Islet of Langerhans (tissue), 1 donor: ENCODE measurements around the gene TOMT.

ENCODE experiments used
- FAIRE-seq: peaks from one replicate; lab custom pipeline; 2011; peaks lifted over from hg19 to GRCh38; lab: Jason Lieb, UNC

The TOMT gene

GRCh38 chr11:72088076-72088808 lies 17.5 kb upstream of the TOMT start:
- FAIRE-seq = no peak

DNA sequence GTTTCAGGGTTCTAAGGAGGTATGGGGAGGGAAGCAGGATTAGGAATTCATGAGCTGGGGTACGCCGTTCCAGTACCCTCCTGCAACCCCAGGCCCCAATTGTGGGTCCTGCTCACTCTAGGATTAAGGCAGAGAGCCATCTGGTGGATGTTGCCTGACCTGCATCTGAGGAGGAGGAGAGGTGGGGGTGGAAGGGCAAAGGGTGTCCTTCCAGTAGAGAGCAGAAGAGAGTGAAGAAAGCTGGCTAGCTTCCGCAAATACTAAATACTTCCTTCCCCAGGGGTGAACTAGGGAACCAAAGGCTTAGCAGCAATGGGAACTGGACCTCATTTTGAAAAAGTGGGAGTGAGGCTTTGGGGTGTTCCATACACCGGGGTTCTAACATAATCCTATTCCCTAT lies 14.4 kb upstream of the TOMT start:
- FAIRE-seq = no peak

GRCh38 chr11:72098741-72099140 lies 7.0 kb upstream of the TOMT start:
- FAIRE-seq = no peak

DNA sequence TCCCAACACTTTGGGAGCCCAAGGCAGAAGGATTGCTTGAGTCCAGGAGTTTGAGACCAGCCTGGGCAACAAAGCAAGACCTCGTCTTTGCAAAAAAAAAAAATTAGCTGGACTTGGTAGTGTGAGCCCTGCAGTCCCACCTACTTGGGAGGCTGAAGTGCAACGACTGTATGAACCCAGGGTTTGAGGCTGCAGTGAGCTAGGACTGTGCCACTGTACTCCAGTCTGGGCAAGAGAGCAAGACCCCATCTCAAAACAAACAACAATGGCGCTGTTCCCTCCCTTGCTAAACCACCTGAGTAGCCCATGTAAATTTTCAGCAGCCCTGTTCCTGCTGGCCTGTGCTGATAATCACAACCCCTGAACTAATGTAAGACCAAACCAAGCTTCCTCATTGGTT lies 5.7 kb upstream of the TOMT start:
- no peak for FAIRE-seq

DNA sequence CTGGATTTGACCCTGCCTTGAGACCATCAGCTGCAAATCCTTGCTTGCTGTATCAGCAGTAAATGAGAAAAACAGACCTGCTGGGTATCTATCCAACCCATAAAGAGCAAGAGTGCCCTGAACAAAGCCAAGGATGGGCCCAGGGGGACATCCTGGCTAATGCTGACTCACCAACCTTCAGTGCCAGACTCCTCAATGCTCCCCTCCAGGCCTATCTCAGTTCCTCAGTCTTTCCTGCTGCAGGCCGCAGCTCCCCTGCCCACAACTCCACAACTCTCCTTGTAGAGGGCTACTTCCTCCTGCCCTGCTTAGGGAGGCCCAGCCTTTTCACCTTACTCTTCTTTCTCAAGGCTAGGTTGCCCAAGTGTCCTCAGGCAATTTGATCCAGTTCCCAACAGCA lies 5.3 kb upstream of the TOMT start:
- FAIRE-seq = no peak

- FAIRE-seq = no peak
Observed at GRCh38 chr11:72102162-72102561, 3.6 kb upstream of the TOMT start.

DNA sequence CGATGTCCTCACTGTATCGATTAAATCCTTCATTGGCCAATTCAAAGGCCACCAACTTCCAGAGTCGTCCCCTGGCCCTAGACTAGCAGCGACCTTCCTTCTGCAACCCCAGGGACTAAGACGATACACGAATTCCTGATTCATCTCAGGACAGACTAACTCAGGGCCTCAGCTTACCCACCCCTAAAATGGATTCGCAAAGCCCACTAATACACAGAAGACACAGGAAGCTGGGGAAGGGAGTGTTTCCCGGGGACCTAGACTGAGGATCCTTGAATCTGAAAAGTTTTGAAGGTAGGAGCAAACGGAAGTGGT lies 3.1 kb upstream of the TOMT start:
- no peak for FAIRE-seq

GRCh38 chr11:72102946-72103753 lies 2.6 kb upstream of the TOMT start, which contains the start of gene LAMTOR1:
TSS of gene LAMTOR1 (minus strand) at chr11:72103297. CDS start at chr11:72103224, 73 bp downstream.
- peak; percentile 9 for FAIRE-seq

DNA sequence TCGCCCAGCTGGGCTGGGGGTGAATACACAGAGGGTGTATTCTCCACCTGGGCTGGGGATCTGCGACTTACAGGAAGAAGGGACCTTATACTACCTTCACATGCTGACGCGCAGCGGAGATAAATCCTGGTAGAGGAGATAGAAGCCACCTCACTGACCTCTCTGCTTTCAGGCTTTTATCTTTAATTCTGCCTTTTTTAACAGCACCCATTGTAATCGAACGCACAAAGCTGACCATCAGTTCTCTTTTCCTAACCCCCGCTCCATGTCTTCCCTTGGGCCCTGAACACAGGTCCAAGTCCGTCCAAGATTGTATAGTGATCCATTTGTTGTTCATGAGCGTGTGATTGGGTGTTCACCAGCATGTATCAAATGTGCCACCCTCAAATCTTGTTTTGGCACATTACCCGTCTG lies 2.0 kb upstream of the TOMT start:
- FAIRE-seq = no peak

GRCh38 chr11:72111300-72112142 lies 5.8 kb downstream of the TOMT start:
- no peak for FAIRE-seq

- peak; percentile 94 for FAIRE-seq
Observed at GRCh38 chr11:72112143-72112977, 6.6 kb downstream of the TOMT start, which contains the start of gene ANAPC15. TSS of gene ANAPC15 (minus strand) at chr11:72112695. CDS start at chr11:72111276, 1,419 bp downstream.

DNA sequence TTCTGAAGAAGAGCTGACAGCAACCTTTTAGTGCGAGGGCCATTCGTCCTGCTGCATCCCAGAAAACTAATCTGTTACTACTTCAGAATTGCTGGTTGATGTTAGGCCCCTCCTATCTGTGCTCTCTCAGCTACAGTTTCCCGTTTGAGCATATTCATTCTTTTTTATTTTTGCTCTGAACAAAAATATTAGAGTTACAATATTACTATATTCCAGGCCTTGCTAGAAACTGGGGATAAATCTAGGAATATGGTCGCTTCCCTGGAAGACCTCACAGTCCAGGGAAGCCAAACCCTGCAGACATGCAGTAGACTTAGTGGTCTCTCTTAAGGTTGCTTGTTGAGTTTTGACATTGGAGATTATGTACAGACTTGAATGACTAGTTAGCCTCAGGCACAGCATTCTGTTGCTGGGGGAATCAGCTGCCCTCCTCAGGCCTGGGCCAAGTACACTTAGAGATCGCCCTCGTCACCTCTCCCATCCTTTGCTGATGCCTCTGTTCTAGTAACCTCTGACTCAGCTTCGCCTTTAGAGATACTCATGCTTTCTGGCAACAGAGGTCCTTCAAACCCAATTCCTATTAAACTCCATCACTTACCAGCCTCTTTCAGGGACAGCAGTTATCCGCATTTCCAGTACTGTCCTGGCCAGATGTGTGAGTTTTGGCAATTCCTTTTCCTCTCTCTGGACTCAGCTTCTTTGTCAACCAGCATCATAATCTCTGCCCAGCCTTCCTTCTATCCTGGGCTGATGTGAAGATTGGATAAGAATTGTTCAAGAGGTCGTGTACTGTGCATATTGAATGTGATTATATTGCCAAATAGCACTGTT lies 7.5 kb downstream of the TOMT start:
- FAIRE-seq = peak; percentile 21

GRCh38 chr11:72114570-72114969 lies 8.8 kb downstream of the TOMT start:
- no peak for FAIRE-seq

GRCh38 chr11:72116019-72116755 lies 10.5 kb downstream of the TOMT start:
- FAIRE-seq = no peak

GRCh38 chr11:72119198-72119597 lies 13.5 kb downstream of the TOMT start:
- FAIRE-seq = no peak

DNA sequence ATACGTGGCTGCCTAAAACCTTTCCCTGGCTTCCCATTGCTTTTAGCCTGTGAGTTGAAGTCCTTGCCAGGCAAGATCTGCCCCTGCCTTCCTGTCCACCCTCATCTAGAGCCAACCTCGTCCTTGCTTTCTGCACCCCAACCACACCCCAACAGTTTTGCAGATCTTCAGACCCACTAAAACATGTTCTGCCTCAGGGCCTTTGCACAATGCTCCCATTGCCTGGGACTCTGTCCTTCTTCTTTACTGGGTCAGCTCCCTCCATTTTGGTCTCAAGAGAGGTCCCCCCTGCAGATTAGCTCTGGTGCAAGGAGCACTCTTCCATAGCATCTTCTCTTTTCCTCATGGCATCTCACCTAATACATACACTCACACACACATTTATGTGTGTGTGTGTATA lies 15.2 kb downstream of the TOMT start:
- no peak for FAIRE-seq

- no peak for FAIRE-seq
Observed at GRCh38 chr11:72122607-72123006, 16.9 kb downstream of the TOMT start.

DNA sequence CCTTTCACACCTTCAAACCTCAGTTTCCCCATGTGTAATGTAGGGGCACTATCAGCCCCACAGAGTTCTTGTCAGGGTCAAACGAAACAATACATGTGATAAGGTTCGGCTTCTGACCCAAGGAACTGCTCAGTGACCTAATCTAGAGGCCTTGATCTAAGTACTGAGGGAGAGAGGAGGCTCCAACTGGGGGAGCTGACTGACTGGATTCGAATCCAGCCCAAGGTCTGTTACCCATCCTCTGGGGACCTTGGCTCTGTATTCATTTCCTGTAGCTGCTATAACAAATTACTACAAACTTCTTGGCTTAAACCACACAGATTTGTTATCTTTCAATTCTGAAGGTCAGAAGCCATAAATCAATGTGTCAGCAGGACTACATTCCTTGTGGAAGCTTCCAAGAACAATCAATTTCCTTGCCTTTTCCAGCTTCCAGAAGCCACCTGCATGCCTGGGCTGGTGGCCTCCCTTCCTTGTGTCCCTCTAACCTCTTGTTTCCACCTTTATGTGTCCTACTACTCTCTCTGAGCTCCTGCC lies 17.5 kb downstream of the TOMT start:
- no peak for FAIRE-seq

GRCh38 chr11:72124046-72124445 lies 18.3 kb downstream of the TOMT start:
- no peak for FAIRE-seq

- no peak for FAIRE-seq
Observed at GRCh38 chr11:72125956-72126355, 20.2 kb downstream of the TOMT start.
